NOMO-1 treated with dmso at 0.1 percent for 144 hours (cell line): ENCODE data around the gene MMS22L.

Experiments used
- DNase-seq: peaks from one replicate; lab custom pipeline; 2025; ENCODE audit not compliant: unreplicated experiment; lab: John Stamatoyannopoulos, UW

The MMS22L gene

GRCh38 chr6:97150932-97151331 lies 132.1 kb downstream of the MMS22L start:
- DNase-seq: no peak

DNA sequence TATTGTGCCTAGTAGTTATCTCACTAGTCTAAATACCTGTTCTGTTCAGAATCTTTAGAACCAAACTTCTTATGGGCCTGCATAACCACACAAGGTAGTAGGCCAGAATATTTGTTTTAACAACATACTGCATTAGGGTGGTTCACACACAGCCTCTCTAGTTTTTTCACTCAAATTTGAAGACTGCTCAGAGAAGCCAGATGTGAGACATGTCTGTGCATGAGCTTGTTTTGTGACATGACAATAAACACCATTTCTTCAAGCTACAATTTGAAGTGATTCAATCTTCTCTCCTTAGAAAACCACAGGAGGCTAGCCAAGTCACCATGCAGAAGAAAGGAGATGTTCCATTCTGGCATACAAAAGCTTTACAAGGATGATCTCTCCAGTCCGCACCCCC lies 135.6 kb downstream of the MMS22L start:
- DNase-seq: no peak

DNA sequence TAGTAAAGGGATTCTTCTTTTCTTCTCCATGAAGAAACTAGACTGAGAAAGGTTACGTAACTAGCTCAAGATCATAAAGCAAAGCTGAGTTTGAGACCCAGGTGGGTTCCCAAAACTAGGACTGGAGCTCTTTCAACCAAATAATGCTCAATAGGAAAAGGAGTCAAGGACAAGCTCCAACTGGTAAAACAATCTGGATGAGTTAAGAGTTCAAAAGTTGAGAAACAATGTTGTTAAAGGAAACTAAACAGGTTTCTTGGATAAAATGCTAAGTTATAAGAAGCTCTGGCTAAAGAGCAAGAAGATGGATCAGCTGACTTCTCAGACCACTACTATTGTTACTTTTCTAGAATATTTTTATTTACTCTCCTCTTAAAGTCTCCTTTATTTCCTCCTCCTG lies 137.3 kb downstream of the MMS22L start:
- no peak for DNase-seq

- DNase-seq: no peak
Measured at GRCh38 chr6:97141756-97142155, 141.3 kb downstream of the MMS22L start.

DNA sequence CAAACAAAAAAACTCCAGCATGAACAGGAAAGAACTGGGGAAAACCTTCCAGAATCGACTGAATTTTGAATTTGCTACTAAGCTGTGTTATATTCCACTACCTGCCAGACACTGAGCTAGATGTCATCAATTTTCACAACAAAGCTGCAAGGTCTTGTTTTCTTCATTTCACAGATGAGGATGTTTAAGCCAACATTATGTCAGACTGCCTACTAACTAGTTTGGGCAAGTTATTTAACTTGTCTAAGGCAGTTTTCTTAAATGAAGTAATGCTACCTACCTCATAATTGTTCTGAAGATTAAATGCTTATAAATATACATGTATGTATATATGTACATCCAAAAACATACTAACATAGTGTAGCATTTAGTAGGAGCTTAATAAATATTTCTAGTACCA lies 144.4 kb downstream of the MMS22L start:
- no peak for DNase-seq

- DNase-seq: no peak
Measured at GRCh38 chr6:97136626-97137358, 146.2 kb downstream of the MMS22L start.

DNA sequence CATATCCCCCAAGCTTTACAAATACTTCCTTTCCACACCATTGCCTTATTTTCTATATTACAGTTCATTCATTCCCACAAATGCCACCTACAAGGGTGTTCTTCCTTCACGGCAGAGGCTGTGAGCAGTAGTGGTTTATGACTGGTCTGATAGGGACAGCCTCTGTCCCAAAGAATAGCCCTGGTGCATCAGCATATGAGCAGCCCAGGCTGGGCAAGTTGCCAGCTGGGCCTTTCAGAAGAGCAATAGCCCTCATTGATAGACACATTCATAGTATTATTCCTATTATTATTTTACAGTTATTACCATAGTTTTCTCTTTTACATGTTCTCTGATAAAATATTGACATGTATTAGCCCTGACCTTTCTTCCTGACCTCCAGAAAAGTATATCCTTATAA lies 149.9 kb downstream of the MMS22L start:
- no peak for DNase-seq

GRCh38 chr6:97129106-97129505 lies 153.9 kb downstream of the MMS22L start:
- DNase-seq: no peak

DNA sequence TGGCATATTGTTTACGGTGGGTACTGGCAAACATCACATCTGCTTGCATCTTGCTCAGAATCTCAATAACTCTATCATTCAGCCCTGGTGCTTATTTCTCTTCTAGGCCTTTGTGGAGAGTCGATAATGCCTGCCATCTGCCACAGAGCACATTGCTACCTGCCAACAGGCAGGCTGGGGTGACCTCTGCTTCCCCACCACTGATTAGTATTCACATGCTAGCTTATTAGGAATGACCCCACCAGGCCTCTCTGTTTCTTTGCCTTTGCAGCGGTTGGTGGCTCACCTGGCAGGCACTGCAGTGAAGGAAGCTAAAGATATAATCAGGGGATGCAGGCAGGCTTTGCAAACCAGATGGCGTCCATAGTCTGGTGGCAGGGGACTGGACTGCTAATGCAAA lies 154.5 kb downstream of the MMS22L start:
- DNase-seq: no peak

DNA sequence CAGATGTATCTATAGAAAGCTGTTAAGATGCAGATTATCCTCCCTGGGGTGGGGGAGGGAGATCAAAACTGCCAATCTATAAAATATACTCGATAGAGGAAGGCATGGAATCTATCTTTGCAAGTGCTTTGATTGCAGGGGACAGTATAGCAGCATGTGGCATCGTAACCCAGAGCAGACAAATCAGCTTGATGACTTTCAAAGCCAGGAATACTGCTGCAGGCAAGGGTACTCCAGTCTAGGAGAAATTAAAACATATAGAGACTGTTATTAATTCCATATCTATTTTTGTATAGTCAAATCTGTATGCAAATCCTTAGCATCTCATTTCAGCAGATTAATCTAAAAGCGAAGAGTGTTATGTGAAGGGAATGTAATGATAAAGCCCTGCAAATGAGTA lies 159.4 kb downstream of the MMS22L start:
- no peak for DNase-seq

GRCh38 chr6:97123112-97123511 lies 159.9 kb downstream of the MMS22L start:
- no peak for DNase-seq

GRCh38 chr6:97120511-97120910 lies 162.5 kb downstream of the MMS22L start:
- DNase-seq: no peak

- DNase-seq: no peak
Measured at GRCh38 chr6:97114645-97115044, 168.4 kb downstream of the MMS22L start.

- DNase-seq: no peak
Measured at GRCh38 chr6:97113170-97113569, 169.8 kb downstream of the MMS22L start.

- no peak for DNase-seq
Measured at GRCh38 chr6:97111243-97111642, 171.8 kb downstream of the MMS22L start.

- no peak for DNase-seq
Measured at GRCh38 chr6:97110626-97111025, 172.4 kb downstream of the MMS22L start.

DNA sequence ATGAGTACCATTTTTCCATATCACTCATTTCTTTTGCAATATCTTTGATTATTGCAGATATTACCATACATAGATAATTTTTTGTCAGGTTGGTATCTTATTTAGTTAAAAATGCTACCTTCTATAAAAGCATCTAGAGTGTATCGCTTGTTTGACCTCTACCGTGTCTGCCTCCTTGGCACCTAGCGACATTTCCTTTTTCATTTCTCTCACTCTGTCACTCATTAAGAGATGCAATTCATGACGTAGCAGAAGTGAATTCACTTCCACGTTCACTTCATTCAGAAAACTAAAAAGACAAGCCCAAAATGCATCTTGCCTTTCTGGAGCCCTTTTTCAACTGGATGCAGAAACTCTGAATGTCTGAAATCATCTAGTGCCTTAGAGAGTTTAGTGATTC lies 172.9 kb downstream of the MMS22L start:
- DNase-seq: no peak

DNA sequence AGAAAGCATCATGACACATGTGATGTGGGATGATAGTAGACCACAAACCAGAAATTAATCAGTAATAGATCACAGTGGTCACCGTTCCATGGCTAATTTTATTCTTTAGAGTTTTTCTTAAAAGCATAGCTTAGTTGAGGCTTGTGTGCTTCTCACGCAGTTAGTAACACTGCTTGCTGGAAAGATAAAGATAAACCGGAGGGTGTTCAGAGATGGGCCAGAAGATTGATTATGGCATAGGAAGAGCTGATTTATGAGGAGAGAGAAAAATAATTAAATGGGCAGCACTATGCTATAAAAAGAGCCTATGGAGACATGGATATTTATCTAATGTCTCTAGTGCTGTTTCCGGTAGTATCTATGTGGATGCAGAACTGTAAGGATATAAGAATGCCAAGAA lies 173.6 kb downstream of the MMS22L start:
- DNase-seq: no peak

- no peak for DNase-seq
Measured at GRCh38 chr6:97102145-97102790, 180.7 kb downstream of the MMS22L start.

DNA sequence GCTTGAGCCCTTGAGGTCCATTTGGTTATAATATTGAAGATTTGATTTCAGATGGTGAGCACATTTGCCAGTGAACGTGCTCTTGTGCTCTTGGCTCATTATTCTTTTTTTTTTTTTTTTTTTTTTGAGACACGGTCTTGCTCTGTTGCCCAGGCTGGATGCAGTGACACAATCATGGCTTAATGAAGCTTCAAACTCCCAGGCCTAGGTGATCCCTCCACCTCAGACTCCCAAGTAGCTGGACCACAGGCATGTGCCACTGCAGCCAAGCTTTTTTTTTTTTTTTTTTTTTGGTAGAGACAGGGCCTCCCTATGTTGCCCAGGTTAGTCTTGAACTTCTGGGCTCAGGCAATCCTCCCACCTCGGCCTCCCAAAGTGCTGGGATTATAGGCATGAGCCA lies 182.3 kb downstream of the MMS22L start:
- DNase-seq: no peak

GRCh38 chr6:97097068-97098047 lies 185.7 kb downstream of the MMS22L start:
- DNase-seq: no peak
